Heart left ventricle (tissue), 16 donors: Measurements from ENCODE around the gene SPARC. TPM values are rescaled to one million over a fixed set of nuclear protein-coding genes. Genes with fewer than 3 reads are reported as not detected.
A peak's percentile ranks its signal among the peaks of the same experiment; 100 is the strongest.

Experiments
- ATAC-seq, 4 donors: fragments of 200-7000 bp; cut with Tn5 transposase; one replicate each; pipeline ENCODE4 v1.9.1; 2020 to 2022; ENCODE audit warnings: moderate library complexity in 4 of 4, mild to moderate bottlenecking in 3 of 4, moderate number of reproducible peaks in 1 of 4
- DNase-seq, 5 donors: peaks; one replicate each; pipeline ENCODE4 v3.0.0-alpha.2; 2020
- H3K27ac ChIP-seq, 12 donors: fragments of 200-600 bp; sonication (generic) in 4 of 12; one replicate each; pipeline versions ENCODE4 v1.5.0 to v1.8.0; 2016 to 2022; ENCODE audit warnings: mild to moderate bottlenecking in 2 of 12
- H3K27me3 ChIP-seq, 9 donors: fragments of 200-600 bp; sonication (generic) in 2 of 9; one replicate each; pipeline versions ENCODE4 v1.5.1 to v1.8.0; 2016 to 2022; ENCODE audit warnings: mild to moderate bottlenecking in 3 of 9
- H3K36me3 ChIP-seq, 9 donors: fragments of 200-600 bp; sonication (generic) in 2 of 9; one replicate each; pipeline versions ENCODE4 v1.5.0 to v1.8.0; 2018 to 2022; ENCODE audit warnings: mild to moderate bottlenecking in 2 of 9
- H3K4me1 ChIP-seq, 12 donors: fragments of 200-600 bp; sonication (generic) in 4 of 12; one replicate each; pipeline versions ENCODE4 v1.5.0 to v1.8.0; 2016 to 2022; ENCODE audit warnings: mild to moderate bottlenecking in 3 of 12
- H3K4me3 ChIP-seq, 12 donors: fragments of 200-600 bp; sonication (generic) in 4 of 12; one replicate each; pipeline versions ENCODE4 v1.5.0 to v1.8.0; 2017 to 2022; ENCODE audit warnings: mild to moderate bottlenecking in 9 of 12, moderate library complexity in 4 of 12
- H3K9me3 ChIP-seq, 12 donors: fragments of 200-600 bp; sonication (generic) in 4 of 12; one replicate each; pipeline versions ENCODE4 v1.5.0 to v1.8.0; 2016 to 2022; ENCODE audit warnings: mild to moderate bottlenecking in 1 of 12
- CTCF ChIP-seq, 12 donors: fragments of 200-600 bp; sonication (generic) in 4 of 12; IDR thresholded peaks; one replicate each; pipeline versions ENCODE4 v1.5.0 to v1.8.0; 2018 to 2022; ENCODE audit warnings: antibody characterized with exemption in 12 of 12, mild to moderate bottlenecking in 5 of 12
- POLR2A ChIP-seq, 2 donors: fragments of 450-650 bp; IDR thresholded peaks; one replicate each; pipeline ENCODE4 v1.6.1; 2017; ENCODE audit warnings: antibody characterized with exemption in 2 of 2, mild to moderate bottlenecking in 2 of 2, moderate library complexity in 2 of 2
- WGBS, 4 donors: extraction: QIAGEN DNeasy Blood & Tissue Kit in 2 of 4; methylation state at CpG; one replicate each; pipeline versions ENCODE4 v1.1.5 to v1.1.7; 2013 to 2018; 5-methylcytosine and 5-hydroxymethylcytosine counted together
- intact Hi-C, 10 donors: fragments of 100-400 bp; cut with DNase I; formaldehyde crosslinking; loops; one replicate each; pipeline versions ENCODE4 v1.11.1 to v1.14.2; 2022
- polyA plus RNA-seq, 2 donors: library from polyadenylated mRNA; stranded (reverse); fragments of 200-250 nt; gene quantifications; one replicate each; pipeline ENCODE4 v1.2.3, GENCODE V29; 2013
- total RNA-seq, 9 donors: library from RNA; depleted of rRNA in 2 of 9; stranded (reverse); fragments of >200 nt in 2 of 9; fragmentation: NEBNext Ultra II Directional in 3 of 9; extraction: Animal tissue kit (Norgen Biotek cat#: 25700) in 3 of 9; gene quantifications; one replicate each; pipeline versions ENCODE4 v1.1.0 to v1.2.4, GENCODE V29; 2016 to 2023
- donor health status: ischemic (EF 13 %, LVEDD 7.1; RV severe dilation, severe dysfunction).
- donor health status: healthy with polysubstance abuse.
- donor health status: DM: no; HTN: yes; CAD: no.
- donor health status: DM: no; HTN: no; CAD: no.
- donor health status: ischemic (EF 25% LVEDD 6.9; RV normal size, moderate dysfunction).
- donor health status: ischemic (EF 25% LVEDD 5.7; RV mildly dilated, moderate dysfunction).
- donor health status: healthy.
- donor health status: DM: yes; HTN: yes; CAD: no.
- donor health status: ischemic (EF 35%, LVEDD 5.7; RV mildly dilated, moderate dysfunction).
- donor health status: nonischemic (EF 11% LVEDD 7.7; RV severe dilation, severe dysfunction).
- donor health status: DM: yes; HTN: yes; CAD: no.
- donor health status: PGD.
- donor health status: ischemic (EF 29% LVEDD 5.4; RV normal size, mild dysfunction).
- donor health status: nonischemic (EF 23%, LVEDD 6.1; RV moderate dilation, normal function).

Gene SPARC
- total and polyA plus RNA-seq, 11 donors: 119 to 1,522 (median 471) TPM

GRCh38 chr5:151663617-151664293 is 23.0 kb downstream of the SPARC start:
- H3K4me1 ChIP-seq: peaks cover 5 to 78% (median 57%) of the 10 kb centered on the region in 12 donors
- intact Hi-C loops: loop anchor here in 5 of 10 donors (5.0 to 10.0 kb wide), 5 partner anchors 34 to 851 kb away; no protein-coding TSS in a partner anchor

GRCh38 chr5:151662805-151663204 is 23.9 kb downstream of the SPARC start:
- intact Hi-C loops: loop anchor here in 5 of 10 donors (5.0 to 10.0 kb wide), 5 partner anchors 34 to 852 kb away; no protein-coding TSS in a partner anchor
- Histone ChIP-seq H3K9me3 (no peaks in the 10 kb centered on the region), H3K4me1 (peaks cover 5 to 75% (median 56%) of the 10 kb centered on the region in 12 donors), H3K36me3 (peaks cover 0 to 67% (median 53%) of the 10 kb centered on the region in 9 donors), H3K4me3 (no peak overlapping the region), H3K27ac (peak overlapping the region; percentile 75 to 89 (median 82)), H3K27me3 (no peaks in the 10 kb centered on the region)
- no peak for DNase-seq
- ATAC-seq: no peak
- TF ChIP-seq POLR2A (IDR thresholded peaks at IDR 0.05) (no peak), CTCF (IDR thresholded peaks at IDR 0.05) (no peak)
- WGBS, 4 donors: 77 to 82% (median 78%) methylated on average over 4 of the region's 4 CpGs

More at GRCh38 chr5:151663617-151664293, 23.0 kb downstream of the SPARC start:
- H3K36me3 ChIP-seq: peaks cover 0 to 76% (median 61%) of the 10 kb centered on the region in 9 donors
- peak overlapping the region; percentile 75 to 89 (median 82) for H3K27ac ChIP-seq
- H3K9me3 ChIP-seq: no peaks in the 10 kb centered on the region
- TF ChIP-seq CTCF (IDR thresholded peaks at IDR 0.05): no peak
- TF ChIP-seq POLR2A (IDR thresholded peaks at IDR 0.05): no peak
- peak overlapping the region in 7 of 12 donors; percentile 1 to 22 (median 12) for H3K4me3 ChIP-seq
- ATAC-seq (peak; percentile 66 to 88 (median 75)), DNase-seq (peak; percentile 76 to 83 (median 81))
- no peaks in the 10 kb centered on the region for H3K27me3 ChIP-seq
- WGBS, 4 donors: 15 to 21% (median 17%) methylated on average over 17 of the region's 17 CpGs

- Histone ChIP-seq H3K9me3 (no peaks in the 10 kb centered on the region), H3K27me3 (no peaks in the 10 kb centered on the region), H3K27ac (peak overlapping the region in 10 of 12 donors; percentile 75 to 89 (median 82)), H3K4me1 (peaks cover 5 to 68% (median 52%) of the 10 kb centered on the region in 12 donors), H3K36me3 (peaks cover 0 to 60% (median 46%) of the 10 kb centered on the region in 9 donors), H3K4me3 (no peak overlapping the region)
- DNase-seq (no peak), ATAC-seq (no peak)
- intact Hi-C loops: loop anchor here in 6 of 10 donors (2.0 to 10.0 kb wide), 6 partner anchors 35 to 853 kb away; no protein-coding TSS in a partner anchor
- 74 to 84% (median 80%) methylated on average over 4 of the region's 4 CpGs for WGBS, 4 donors
- TF ChIP-seq CTCF (IDR thresholded peaks at IDR 0.05): no peak
- no peak for TF ChIP-seq POLR2A (IDR thresholded peaks at IDR 0.05)
Measured at GRCh38 chr5:151661968-151662732, 24.6 kb downstream of the SPARC start.
